OCI-LY7 (cell line): Measurements from ENCODE around the gene ZNF22.

ENCODE experiments used
- CTCF ChIP-seq: fragments of 200-600 bp; sonication (generic); conservative IDR thresholded peaks from 2 replicates; pipeline ENCODE4 v1.5.1; 2014; ENCODE audit warnings: mild to moderate bottlenecking, antibody characterized with exemption, low read length, moderate library complexity, mixed read lengths
- EZH2phosphoT487 ChIP-seq: fragments of 200-600 bp; sonication (generic); IDR thresholded peaks from 2 replicates; pipeline ENCODE4 v1.6.1; 2018; ENCODE audit warnings: low read depth, borderline replicate concordance, mild to moderate bottlenecking, mixed run types, antibody characterized with exemption, low read length, moderate library complexity, mixed read lengths

GRCh38 chr10:44993226-44993921 is 7.3 kb upstream of the ZNF22 start:
- TF ChIP-seq CTCF = no peak
- TF ChIP-seq EZH2phosphoT487 = no peak
